ENCODE results near the gene SPATA1.

The SPATA1 gene

DNA sequence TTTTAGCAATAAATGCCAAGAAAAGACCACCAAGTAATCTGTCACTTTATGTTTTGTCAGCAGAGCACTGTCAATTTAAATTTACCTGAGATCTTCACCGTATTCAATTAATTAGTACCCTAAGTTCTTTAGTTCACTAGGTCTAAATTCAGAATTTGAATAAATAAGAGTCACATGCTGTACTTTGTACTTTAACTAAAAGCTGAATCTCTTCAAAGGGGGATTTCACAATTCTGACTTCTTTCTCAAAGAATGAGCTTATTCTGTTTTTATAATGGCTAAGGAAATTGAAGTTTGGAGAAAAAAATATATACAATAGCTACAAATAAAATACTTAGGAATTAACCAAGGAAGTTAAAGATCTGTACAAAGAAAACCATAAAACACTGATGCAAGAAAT is 2.3 kb downstream of the SPATA1 start:
- in situ Hi-C loops (cut with MboI; ENCODE audit: low sequenced_read_pairs): no loop called here

DNA sequence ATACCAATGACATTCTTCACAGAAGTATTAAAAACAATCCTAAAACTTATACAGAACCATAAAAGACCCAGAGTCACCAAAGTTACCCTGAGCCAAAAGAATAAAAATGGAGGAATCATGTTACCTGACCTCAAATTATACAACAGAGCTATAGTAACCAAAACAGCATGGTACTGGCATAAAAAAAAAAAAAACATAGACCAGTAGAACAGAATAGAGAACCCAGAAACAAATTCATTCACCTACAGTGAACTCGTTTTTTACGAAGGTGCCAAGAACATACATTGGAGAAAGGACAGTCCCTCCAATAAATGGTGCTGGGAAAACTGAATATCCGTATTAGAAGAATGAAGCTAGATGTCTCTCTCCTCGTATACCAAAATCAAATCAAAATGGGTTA is 2.8 kb downstream of the SPATA1 start:
- in situ Hi-C loops (cut with MboI; ENCODE audit: low sequenced_read_pairs): no loop called here

DNA sequence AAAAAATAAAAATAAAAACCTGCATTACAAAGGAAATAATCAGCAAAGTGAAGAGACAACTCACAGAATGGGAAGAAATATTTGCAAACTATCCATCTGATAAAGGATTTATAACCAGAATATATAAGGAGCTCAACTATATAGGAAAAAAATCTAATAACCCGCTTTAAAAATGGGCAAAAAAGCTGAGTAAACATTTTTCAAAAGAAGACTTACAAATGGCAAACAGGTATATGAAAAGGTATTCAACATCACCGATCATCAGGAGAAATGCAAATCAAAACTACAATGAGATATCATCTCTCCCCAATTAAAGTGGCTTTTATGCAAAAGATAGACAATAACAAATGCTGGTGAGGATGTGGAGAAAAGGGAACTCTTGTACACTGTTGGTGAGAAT is 4.0 kb downstream of the SPATA1 start:
- in situ Hi-C loops (cut with MboI; ENCODE audit: low sequenced_read_pairs): no loop called here

DNA sequence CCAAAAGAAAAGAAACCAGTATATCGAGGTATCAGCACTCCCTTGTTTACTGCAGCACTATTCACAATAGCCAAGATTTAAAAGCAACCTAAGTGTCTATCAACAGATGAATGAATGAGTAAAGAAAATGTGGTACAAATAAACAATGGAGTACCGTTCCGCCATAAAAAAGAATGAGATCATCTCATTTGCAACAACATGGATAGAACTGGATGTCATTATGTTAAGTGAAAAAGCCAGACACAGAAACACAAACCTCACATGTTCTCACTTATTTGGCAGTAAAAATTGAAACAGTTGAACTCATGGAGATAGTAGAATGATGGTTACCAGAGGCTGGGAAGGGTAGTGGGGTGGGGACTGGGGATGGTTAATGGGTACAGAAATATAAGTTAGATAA is 4.5 kb downstream of the SPATA1 start:
- in situ Hi-C loops (cut with MboI; ENCODE audit: low sequenced_read_pairs): no loop called here

- in situ Hi-C loops (cut with MboI; ENCODE audit: low sequenced_read_pairs): no loop called here
These were observed 18.4 kb downstream of the SPATA1 start for GRCh38 chr1:84524590-84524989.

GRCh38 chr1:84525779-84526178 is 19.6 kb downstream of the SPATA1 start:
- in situ Hi-C loops (cut with MboI; ENCODE audit: low sequenced_read_pairs): no loop called here

- in situ Hi-C loops (cut with MboI; ENCODE audit: low sequenced_read_pairs): no loop called here
These were observed 32.4 kb downstream of the SPATA1 start for GRCh38 chr1:84538599-84538998.

GRCh38 chr1:84539972-84540371 is 33.8 kb downstream of the SPATA1 start:
- in situ Hi-C loops (cut with MboI; ENCODE audit: low sequenced_read_pairs): no loop called here

GRCh38 chr1:84540759-84541158 is 34.6 kb downstream of the SPATA1 start:
- in situ Hi-C loops (cut with MboI; ENCODE audit: low sequenced_read_pairs): no loop called here

DNA sequence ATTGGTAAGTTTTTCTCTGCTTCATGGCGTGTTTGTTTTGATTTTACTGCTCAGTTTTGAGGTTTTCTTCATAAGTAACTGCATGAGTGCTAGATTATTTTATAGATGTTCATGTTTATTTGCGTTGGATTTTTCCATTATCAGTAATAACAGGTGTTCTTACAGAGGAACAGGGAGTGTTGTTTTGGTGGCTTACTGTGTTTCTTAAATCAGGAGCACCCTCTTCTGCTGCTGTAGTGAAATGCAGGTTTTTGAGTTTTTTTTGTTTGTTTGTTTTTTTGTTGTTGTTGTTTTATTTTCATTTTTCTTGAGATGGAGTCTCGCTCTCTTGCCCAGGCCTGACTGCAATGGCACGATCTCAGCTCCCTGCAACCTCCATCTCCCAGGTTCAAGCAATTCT is 35.5 kb downstream of the SPATA1 start:
- in situ Hi-C loops (cut with MboI; ENCODE audit: low sequenced_read_pairs): no loop called here

- in situ Hi-C loops (cut with MboI; ENCODE audit: low sequenced_read_pairs): no loop called here
These were observed 44.6 kb downstream of the SPATA1 start for GRCh38 chr1:84550826-84551225.

DNA sequence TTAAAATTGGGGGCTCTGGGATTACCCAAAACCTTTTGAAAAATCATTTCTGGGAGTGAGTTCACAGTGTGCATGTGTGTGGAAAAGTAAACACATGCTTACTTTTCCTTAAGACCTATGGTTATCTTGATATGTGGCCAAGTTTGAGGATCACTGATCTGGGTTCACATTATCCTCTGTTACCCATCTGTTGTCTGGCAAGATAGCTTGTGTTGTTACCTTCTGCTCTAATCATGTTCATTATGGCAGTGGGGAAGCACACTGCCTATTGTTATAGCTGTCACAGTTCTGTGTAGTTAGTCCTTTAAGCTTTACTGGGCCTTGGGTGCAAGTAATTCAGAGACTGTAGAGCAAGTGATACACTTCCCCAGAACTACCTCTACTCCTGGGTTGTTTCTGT is 63.0 kb downstream of the SPATA1 start:
- in situ Hi-C loops (cut with MboI; ENCODE audit: low sequenced_read_pairs): no loop called here

DNA sequence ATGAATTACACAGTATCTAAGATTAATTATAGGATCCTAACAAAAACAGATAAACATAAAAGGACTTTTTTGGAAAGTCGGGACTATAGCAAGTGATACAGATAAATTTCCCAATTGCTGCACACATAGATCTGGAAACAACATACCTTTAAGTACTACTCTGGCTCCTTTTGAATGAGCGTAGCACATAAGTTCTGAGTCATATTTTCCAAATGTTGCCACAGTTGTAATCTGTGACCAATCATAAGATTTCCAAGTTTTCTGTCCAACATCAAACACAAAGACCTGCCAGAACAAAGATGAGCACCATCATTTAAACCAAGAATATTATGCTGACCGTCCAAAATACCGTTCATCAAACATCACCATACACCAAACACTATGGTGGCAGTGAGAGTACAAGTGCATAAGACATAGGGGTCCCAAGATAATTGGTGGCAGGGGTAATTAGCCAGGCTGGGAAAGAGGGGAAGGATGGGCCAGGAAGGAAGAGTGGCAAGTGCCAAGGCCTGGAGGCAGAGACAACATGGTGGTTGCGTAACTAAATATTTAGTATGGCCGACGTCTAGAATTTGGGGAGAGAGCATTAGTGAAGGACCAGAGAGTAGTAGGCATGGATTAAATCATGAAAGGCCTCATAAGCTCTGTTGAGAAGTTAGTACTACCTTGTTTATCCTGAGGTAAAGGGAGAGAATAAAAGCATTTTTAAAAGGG is 64.4 kb downstream of the SPATA1 start:
- in situ Hi-C loops (cut with MboI; ENCODE audit: low sequenced_read_pairs): no loop called here

- in situ Hi-C loops (cut with MboI; ENCODE audit: low sequenced_read_pairs): no loop called here
These were observed 65.0 kb downstream of the SPATA1 start for GRCh38 chr1:84571150-84571535.

GRCh38 chr1:84573481-84573966 is 67.3 kb downstream of the SPATA1 start:
- in situ Hi-C loops (cut with MboI; ENCODE audit: low sequenced_read_pairs): no loop called here

- in situ Hi-C loops (cut with MboI; ENCODE audit: low sequenced_read_pairs): no loop called here
These were observed 68.0 kb downstream of the SPATA1 start, which contains the start of gene CTBS for GRCh38 chr1:84573967-84574842. TSS of gene CTBS (minus strand) at chr1:84574440. CDS start at chr1:84574415, 25 bp downstream.

- in situ Hi-C loops (cut with MboI; ENCODE audit: low sequenced_read_pairs): no loop called here
These were observed 68.8 kb downstream of the SPATA1 start for GRCh38 chr1:84574936-84575335.

DNA sequence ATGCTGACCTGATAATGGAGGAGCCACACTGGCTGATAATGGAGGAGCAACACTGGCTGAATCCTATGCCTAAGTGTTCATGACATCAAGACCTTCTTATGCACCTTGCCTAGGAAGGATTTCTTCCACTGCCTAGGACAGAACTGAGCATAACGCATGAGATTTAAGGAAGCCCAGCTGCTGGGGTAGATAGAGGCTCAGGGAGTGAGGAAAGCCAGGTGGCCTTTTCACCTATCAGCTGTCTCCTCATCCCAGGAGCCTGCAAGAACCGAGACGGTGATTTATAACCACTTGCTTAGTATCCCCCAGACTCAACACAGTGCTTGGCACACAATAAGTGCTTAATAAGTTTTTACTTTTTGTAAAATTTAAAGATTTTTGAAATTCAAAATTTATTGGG is 75.5 kb downstream of the SPATA1 start:
- in situ Hi-C loops (cut with MboI; ENCODE audit: low sequenced_read_pairs): no loop called here

- in situ Hi-C loops (cut with MboI; ENCODE audit: low sequenced_read_pairs): no loop called here
These were observed 76.8 kb downstream of the SPATA1 start for GRCh38 chr1:84582802-84583587.

- in situ Hi-C loops (cut with MboI; ENCODE audit: low sequenced_read_pairs): no loop called here
These were observed 77.5 kb downstream of the SPATA1 start for GRCh38 chr1:84583648-84584047.

DNA sequence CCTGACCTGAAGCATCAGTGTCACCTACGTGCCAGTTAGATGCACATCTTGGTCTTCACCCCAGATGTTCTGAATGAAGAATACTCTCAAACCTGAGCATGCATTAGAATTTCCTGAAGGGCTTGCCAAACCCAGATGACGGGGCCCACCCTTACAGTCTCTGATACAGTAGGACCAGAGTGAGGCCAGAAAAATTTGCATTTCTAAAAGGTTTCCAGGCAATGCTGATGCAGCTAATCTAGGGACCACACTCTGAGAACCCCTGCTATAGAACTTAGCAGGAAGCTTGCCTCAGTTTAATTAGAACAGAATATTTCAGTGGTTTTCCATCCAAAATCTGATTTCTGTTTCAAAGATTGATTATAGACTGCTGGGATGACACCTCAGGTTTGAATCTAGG is 77.9 kb downstream of the SPATA1 start:
- in situ Hi-C loops (cut with MboI; ENCODE audit: low sequenced_read_pairs): no loop called here
